CD4-positive, alpha-beta T cell treated with Interleukin-6 for 4 hours (primary cell): ENCODE data around the gene EFNA4.

Source experiments
- DNase-seq: peaks from one replicate; pipeline ENCODE4 v3.0.0-alpha.2; 2020; ENCODE audit warnings: mixed read lengths

The EFNA4 gene

GRCh38 chr1:155075535-155075934 lies 12.0 kb downstream of the EFNA4 start:
- no peak for DNase-seq

DNA sequence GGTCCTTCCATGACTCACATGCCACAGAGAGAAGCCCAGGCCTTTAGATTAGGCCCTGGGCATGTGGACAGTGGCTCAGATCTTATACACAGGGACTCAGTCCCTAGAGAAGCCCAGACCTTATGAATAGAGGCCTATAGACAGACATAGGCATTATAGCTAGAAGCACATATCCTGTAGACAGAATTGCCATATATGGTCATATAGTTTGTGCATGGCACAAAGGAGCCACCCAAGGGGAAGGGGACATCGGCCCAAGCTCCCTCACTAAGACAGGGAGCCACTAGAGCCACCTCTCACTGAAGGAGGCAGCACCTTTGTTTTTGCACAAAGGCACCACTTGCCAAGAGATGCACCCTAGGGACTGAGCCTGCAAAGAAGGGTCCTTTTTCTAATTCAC lies 12.8 kb downstream of the EFNA4 start:
- DNase-seq, result no peak

DNA sequence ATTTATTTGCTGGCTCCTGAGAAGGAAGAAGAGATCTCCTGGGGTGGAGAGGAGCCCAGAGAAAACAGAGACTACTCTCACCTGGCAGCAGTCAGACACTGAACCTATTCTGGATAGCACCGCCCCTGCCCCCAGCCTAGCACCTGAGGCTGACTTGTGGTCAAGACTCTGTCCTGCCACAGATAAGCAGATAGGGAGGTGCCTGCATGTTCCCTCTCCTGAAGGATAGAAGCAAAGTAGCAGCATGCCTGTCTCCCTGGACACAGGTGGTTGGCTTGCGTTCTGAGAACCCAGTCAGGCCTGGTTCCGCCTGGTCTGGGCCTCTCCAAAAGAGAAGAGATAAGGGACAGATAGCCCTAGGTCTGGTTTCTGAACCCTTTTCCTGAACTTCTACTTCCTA lies 13.8 kb downstream of the EFNA4 start:
- DNase-seq, result no peak

DNA sequence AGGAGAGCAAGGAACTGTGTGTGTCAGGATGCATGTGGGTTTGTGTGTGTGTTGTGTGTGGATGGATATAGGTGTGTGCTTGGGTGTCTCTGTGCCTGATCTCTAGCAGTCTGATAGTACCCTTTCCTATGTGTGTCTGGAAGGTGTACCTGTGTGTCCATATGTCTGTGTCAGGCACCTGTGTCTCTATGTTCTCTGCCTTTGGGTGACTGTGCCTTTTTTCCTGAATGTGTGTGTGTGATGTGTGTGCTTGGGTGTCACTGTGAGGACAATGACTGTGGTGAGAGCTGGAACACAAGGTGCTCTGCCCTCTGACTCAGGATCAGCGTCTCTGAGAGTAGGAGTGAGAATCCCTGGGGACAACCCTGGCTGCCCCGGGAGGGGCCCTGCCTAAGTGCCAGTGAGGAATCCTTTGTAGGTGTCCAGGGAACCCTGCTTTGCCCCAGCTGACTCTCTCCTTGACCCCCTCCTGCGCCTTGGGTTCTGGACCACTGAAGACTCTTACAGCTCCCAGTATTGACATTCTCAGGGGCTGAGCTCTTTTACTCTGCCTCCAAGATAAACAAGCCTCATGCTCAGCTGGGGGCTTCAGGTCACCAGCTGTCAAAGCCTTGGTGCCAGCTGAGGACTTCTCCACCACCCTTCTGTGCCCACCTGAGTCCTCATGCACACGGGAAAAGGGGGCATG lies 14.4 kb downstream of the EFNA4 start:
- DNase-seq, result no peak

DNA sequence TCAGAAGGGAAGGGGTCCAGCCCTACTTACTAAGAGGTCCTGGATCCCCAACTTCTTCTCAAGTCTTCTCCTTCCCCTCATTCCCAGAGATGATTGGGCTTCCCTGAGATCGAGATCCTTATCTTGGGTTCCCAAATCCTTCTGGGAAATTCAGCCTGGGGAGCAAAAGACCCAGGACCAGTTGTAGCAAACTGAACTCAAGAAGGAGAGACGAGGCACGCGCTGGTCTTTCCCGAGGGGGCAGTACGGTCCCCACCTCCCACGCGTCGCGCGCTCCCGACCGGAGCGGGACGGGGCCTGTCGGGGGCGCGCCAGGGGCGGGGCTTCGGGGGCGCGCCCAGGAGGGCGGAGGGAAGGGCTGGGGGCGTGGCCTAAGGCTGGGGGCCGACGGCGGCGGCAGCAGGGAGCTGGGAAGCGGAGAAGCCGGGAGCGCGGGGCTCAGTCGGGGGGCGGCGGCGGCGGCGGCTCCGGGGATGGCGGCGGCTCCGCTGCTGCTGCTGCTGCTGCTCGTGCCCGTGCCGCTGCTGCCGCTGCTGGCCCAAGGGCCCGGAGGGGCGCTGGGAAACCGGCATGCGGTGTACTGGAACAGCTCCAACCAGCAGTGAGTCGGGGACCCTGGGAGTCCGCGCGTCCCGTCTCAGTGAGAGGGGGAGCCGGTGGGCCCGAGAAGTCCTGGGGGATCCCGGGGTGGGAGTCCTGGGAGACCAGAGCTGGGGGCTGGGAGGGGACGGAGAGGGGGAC lies 15.1 kb downstream of the EFNA4 start, which contains the start of gene EFNA3:
Gene EFNA3 (plus strand): TSS at position 369 of the 741 bp plus-strand sequence. CDS start 105 bp downstream, at position 474.
- peak; percentile 74 for DNase-seq

DNA sequence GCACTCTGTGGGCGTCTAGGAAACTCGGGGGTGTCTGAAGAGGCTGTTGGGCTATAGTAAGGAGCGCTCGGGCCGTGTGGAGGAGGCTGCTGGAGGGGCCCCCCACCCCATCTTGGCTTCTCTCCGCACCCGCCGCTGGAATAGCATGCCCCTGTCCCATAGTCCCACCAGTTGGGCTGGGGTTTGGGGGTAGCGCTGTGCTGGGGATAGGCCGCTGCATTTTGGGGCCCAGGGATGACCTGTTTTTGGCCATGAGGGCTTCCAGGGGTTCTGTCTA lies 15.6 kb downstream of the EFNA4 start:
- no peak for DNase-seq

GRCh38 chr1:155079487-155080311 lies 16.2 kb downstream of the EFNA4 start:
- peak; percentile 54 for DNase-seq

DNA sequence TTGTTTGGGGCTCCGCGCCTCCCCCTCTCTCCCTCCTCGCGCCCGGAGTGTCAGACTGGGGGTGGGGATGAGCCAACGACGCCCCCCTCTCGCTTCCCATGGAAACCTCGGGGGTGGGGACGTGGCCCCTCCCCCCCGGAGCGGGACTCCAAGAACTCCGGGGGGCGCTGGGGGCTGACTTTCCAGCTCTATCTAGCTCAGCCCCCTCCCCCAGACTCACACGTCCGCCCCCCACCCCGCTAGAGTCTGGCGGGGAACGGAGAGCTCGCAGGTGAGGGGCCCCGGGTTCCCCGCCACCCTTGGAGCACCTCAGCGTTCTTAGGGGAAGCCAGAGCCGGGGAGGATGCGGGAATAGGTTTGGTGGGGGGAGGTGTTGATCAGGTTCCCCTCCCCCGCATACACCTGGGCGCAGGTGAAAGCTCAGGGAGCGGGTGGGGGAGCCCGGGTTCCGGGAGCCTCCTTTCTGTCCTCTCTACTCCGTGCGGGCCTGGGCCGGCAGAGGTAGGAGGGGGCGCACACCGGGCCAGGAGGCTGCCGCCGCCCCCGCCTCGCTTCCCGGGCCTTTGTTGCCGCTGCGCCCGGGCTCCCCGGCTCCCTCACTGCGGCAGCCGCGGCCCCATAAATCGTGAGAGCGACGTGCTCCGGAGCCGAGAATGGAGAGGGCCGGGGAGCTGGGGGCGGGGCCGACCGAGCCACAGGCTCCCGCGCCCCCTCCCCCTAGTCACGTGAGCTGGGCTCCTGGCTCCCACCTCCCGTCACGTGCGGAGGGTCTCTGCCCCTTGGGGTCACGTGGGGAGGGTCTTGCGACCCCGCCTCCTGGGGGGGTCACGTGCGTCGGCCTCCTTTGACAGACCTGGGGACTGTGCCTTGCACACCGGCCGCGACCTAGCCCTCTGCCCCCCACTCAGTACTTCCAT lies 17.0 kb downstream of the EFNA4 start:
- DNase-seq, result peak; percentile 60

- DNase-seq, result peak; percentile 58
These were observed 18.1 kb downstream of the EFNA4 start for GRCh38 chr1:155081472-155082300.

DNA sequence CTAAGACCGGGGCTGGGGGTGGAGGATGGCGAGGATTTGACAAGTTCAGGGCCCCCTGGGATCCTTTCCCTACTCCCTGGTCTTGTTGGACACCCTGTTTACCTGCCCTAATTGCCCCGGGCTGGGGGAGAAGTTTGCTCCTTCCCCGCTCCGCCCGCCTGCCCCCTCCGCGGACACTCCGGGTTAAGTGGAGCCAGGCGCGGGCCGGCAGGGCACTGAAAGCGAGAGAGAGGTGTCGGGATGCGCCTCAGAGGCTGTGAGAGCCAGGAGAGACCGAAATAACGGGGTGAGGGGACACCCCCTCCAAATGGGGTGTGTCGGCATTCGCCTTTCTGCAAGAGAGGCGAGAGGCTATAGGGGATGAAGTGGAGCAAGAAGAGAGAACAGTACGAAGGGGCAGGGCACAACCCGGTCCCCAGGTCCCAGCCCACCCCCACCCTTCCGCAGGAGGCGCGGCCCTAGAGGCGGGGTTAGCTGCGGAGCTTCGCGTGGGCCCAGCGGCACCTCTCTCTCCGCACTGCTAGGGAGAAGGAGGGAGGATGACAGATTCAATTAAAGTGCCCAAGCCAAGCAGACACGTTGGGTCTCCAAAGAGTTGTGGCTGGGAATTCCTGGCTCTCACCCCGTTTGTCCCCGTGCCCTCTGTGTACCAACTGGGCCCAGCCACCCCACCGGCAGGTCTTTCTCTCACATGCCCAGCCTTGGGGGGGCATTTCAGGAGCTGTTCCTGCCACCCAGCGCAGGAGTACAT lies 18.9 kb downstream of the EFNA4 start:
- peak; percentile 52 for DNase-seq

DNA sequence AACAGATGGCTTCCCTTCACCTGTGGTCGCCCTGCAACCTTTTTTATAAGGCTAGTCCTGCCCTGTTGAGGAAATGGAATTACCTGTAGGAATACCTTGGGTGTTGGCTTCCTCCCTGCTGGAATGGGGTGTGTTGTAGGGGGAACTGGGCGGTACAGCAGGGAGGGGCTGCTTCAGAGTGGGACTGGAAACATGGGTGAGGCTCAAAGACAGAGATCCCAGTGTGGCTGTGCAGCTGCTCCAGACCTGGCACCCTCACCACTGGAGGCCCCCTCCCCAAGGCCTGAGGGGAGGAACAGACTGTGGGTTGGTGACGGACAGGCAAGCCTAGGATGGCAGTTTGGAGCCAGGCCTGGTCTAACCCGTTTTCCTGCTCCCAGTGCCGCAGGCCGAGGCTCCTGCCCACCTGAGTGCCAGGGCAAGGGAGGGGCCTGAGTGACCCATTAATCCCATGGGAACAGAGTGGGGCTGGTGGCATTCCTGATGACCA lies 19.6 kb downstream of the EFNA4 start:
- DNase-seq, result no peak

DNA sequence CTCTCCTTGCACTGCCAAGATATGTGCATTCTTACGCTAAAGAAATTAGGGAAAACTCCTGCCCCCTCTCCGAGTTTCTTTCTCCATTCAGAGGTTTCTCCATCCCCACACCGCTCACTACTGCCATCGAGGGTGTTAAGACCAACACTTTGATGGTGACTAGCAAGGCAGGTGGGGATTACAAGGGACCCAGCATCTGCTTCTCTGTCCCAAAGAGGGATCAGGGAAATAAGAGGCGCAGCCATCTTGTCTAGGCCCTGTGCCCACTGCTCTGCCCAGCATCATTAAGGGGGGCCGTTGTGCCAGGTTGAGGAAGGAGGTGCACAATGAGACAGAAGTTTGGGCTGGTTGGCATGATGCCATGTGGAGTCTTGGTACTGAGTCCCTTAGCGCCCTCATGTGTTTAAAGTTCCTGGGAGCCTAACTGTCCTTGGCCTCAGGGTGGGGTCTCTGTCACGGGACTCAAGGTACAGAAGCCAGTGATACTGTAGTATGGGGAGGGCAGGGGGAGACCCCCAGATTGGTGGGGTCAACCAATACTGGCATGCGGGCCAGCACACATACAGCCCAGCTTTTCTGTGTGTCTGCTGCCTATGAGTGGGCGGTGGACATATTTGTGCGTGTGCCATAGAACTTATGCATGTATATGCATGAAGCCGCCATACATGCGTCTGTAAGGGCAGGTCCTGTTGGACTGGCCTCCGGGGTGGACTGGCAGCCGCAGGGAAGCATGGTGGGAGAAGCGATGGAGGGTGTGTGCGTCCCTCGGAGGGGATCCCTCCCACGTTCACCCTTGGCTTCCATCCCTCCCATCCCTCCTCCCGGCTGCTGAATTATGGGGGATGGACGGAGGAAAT lies 20.6 kb downstream of the EFNA4 start:
- peak; percentile 55 for DNase-seq

DNA sequence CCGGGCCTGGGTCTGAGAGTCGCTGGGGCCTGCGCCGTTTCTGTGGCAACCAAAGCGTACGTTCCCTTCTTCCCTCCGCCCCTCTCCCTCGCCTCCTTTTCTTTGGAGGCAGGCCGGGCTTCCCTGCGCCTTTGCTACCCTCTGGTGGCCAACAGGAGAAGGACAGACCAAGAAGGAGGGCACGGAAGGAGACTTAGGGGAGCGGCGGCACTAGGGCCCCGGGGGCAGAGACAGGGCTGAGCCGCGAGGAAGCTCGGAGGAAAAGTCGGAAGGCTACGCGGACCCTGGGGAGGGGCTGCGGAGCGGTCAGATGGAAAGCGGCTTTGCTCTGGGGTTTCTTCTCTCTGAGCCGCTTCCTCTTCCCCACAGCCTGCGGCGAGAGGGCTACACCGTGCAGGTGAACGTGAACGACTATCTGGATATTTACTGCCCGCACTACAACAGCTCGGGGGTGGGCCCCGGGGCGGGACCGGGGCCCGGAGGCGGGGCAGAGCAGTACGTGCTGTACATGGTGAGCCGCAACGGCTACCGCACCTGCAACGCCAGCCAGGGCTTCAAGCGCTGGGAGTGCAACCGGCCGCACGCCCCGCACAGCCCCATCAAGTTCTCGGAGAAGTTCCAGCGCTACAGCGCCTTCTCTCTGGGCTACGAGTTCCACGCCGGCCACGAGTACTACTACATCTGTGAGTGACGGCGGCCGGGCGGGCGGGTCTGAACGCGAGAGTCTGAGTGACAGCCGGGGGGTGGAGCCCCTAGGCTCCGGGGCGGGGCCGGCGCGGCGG lies 21.4 kb downstream of the EFNA4 start:
- DNase-seq, result peak; percentile 94

GRCh38 chr1:155085504-155086127 lies 22.1 kb downstream of the EFNA4 start:
- peak; percentile 87 for DNase-seq

DNA sequence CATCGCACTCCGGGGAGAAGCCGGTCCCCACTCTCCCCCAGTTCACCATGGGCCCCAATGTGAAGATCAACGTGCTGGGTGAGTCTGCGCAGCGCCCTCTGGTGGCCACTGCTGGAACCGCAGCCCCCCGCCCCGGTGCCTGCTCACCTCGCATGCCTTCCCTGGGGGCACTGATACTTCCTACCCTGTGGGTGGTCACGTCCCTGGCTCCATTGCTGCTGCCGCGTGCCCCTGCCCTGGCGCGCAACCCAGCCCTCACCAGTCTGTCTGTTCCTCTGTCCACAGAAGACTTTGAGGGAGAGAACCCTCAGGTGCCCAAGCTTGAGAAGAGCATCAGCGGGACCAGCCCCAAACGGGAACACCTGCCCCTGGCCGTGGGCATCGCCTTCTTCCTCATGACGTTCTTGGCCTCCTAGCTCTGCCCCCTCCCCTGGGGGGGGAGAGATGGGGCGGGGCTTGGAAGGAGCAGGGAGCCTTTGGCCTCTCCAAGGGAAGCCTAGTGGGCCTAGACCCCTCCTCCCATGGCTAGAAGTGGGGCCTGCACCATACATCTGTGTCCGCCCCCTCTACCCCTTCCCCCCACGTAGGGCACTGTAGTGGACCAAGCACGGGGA lies 22.7 kb downstream of the EFNA4 start:
- DNase-seq, result peak; percentile 81

DNA sequence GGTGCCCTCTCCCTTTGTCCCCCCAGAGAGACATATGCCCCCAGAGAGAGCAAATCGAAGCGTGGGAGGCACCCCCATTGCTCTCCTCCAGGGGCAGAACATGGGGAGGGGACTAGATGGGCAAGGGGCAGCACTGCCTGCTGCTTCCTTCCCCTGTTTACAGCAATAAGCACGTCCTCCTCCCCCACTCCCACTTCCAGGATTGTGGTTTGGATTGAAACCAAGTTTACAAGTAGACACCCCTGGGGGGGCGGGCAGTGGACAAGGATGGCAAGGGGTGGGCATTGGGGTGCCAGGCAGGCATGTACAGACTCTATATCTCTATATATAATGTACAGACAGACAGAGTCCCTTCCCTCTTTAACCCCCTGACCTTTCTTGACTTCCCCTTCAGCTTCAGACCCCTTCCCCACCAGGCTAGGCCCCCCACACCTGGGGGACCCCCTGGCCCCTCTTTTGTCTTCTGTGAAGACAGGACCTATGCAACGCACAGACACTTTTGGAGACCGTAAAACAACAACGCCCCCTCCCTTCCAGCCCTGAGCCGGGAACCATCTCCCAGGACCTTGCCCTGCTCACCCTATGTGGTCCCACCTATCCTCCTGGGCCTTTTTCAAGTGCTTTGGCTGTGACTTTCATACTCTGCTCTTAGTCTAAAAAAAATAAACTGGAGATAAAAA lies 23.5 kb downstream of the EFNA4 start:
- no peak for DNase-seq
